Globus pallidus (tissue), 1 donor: ENCODE measurements around the gene HOXA13.

Experiments
- DNase-seq: peaks from one replicate; pipeline ENCODE4 v3.0.0-alpha.2; 2015; ENCODE audit warnings: low spot score

HOXA13 gene

GRCh38 chr7:27199849-27200760 is at the start of gene HOXA13:
HOXA13 (minus strand) TSS chr7:27200091; CDS start chr7:27200077, 14 bp downstream.
- DNase-seq, result no peak

DNA sequence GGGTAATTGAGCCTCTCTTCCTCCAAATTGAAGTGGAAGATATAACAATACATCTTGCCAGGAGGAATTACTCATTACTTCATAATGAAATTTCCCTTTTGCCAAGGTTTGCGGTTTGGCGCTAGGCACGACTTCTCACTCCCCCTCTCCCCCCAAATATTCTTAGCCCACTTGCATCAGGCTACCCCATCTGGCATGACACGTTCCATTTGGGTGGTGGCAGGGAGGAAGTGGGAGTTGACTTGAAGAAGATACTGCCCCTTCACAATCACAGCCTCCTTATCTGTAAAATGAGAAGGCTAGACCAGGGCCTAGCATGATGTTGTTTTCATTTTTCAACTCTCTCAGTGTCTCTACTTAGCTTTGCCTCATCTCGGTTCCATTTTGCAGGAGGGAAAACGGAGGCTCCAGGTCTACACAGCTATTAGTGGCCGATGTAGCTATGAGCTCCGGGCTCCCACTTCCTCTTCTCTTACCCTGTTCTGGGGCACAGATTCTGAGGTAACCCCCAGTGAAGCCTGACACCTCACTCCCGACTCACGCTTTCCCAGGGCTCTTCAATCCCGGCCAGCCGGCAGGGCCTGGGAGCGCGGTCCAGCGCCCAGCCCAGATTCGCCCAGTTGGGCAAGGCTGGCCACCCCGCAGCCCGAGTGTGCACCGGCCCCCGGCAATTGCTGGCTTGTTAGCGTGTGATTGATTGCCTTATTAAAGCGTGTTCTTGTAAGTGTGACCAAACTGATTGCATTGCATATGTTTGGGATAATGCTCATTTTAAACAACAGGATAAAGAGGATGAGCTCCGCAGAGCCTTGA is 49.2 kb upstream of the HOXA13 start:
- no peak for DNase-seq

DNA sequence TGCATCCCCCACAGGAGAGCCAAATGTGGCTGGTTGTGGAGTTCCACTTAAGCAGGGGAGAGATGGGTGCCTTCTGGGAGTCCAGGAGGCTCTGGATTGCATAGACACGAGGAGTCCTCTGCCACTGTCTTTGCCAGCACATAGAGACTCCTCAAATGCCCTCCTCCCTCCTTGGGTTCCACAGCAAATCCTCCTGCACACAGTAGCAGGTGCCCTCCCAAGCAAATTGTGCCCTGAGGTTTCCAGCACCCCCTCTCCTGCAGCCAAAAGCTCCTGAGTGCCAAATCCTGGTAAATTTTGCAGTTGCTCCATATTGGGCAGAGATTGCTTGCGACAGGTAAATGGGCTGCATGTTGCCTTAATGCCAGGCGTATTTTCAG is 48.5 kb upstream of the HOXA13 start:
- no peak for DNase-seq

DNA sequence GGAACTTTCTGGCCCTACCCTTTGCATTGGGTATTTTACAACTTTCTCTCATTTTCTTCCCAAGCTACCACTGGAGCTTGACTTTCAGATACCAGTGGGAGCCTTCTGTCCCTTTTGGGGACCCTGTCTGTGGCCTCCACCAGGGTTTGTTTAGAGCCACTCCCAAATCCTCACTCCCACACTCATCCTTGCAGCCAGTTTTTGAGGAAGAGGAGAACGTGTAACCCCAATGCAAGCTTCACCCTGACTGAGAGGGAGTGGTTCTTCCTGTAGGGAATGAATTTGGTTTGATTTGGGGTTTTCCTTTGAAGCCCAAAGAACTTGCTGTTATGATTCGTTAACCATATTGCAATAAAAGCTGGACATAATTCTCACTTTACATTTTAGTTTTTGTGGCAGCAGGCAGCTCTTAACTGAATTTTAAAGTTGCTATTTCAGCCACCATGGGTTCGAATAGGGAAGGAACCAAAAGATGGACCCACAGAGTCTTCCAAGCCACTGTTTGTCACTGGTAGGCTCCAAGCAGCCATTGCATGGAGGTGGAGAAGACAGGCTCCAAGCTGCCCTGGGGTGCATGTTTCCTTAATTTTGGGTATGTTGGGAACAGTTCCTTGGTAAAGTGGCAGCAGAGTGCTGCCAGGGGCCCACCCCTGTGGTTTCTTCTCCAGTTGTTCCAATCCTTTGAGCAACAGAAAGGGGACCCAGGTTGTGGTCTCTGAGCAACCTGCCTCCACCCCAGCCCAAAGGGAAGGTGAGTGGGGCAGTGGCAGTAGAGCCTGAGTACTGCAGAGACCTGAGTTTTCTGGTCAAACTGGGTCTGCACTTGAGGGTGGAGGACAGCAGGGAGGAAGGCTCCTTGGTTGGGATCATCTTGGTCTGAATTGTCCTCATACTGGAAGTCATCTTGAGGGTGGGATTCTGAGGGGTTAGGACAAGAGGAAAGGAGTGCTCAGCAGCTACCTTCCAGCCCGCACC is 47.8 kb upstream of the HOXA13 start:
- DNase-seq, result no peak

DNA sequence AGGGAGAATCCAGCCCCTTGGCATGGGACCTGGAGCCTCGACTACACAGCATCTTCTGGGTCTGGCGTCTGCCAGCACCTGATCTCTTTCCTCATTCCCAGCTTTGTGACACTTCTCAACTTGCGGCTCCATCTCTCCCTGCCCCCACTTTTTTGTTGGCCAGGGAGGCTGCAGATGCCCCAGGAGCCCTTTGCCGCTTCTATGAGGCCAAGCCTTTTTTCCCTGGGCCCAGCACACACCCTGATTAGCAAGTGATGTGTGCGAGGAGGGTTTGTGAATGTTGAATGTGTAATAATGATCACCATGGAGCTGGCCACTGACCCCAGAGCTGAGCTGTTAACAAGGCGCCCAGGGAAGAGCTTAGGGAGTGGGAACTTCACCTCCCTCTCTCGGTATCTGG is 47.1 kb upstream of the HOXA13 start:
- no peak for DNase-seq

GRCh38 chr7:27245798-27246691 is 46.2 kb upstream of the HOXA13 start:
- DNase-seq, result no peak

DNA sequence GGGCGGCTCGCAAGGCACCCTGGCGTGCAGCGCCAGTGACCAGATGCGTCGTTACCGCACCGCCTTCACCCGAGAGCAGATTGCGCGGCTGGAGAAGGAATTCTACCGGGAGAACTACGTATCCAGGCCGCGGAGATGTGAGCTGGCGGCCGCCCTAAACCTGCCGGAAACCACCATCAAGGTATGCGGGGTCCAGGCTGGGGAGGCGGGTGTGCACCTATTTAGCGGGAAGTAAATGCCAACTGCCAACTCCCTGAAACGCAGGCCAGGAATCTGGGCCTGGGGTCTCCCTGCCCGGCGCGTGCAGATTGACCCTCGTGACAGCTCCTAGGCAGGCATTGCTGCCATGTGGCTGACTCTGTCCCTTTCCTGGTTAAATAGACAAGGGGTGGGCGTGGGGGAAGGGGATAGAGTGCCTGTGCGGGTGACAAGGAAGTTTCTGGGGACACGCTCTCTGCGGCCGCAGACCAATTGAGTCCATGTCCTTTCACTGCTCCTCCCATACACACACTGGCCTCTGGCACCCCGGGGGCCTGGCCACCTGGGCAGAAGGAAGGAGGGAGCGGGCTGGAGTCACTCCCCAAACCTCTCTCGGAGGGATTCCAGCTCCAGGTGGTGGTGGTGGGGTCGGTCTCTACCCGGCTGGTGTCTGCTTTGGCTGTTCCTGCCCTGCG is 45.4 kb upstream of the HOXA13 start:
- no peak for DNase-seq

- DNase-seq, result no peak
These were observed 44.7 kb upstream of the HOXA13 start for GRCh38 chr7:27244488-27245123.

GRCh38 chr7:27243340-27244163 is 43.7 kb upstream of the HOXA13 start:
- no peak for DNase-seq

DNA sequence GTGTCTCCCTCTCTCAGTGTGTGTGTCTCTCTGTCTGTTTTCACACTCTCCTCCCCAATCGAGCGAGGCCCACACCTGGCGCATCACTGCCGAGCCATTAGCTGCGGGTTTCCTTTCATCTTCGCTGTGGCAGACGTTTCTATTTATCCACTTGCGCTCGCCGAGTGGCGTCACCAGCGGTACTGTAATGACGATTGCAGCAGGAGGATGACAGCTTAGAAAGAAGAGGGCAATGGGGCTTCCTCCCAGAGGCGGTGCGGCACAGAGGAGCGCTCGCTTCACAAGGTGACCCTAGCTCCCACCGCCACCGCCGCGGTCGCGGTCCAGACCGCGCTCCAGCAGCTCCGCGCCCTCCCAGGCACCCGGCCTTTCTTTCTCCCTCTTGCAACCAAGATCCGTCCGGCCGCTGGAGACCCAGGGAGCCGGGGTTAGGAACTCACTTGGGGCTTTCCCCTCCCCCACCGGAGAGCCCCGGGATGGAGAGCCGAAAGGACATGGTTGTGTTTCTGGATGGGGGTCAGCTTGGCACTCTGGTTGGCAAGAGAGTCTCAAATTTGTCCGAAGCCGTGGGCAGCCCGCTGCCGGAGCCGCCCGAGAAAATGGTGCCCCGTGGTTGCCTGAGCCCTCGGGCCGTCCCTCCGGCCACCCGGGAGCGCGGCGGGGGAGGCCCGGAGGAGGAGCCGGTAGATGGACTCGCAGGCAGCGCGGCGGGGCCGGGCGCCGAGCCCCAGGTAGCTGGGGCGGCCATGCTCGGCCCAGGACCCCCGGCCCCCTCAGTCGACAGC is 42.9 kb upstream of the HOXA13 start, which contains the start of gene EVX1:
EVX1 (plus strand) TSS at position 248 of the 785 bp plus-strand sequence; CDS start at position 477, 229 bp downstream.
- no peak for DNase-seq

DNA sequence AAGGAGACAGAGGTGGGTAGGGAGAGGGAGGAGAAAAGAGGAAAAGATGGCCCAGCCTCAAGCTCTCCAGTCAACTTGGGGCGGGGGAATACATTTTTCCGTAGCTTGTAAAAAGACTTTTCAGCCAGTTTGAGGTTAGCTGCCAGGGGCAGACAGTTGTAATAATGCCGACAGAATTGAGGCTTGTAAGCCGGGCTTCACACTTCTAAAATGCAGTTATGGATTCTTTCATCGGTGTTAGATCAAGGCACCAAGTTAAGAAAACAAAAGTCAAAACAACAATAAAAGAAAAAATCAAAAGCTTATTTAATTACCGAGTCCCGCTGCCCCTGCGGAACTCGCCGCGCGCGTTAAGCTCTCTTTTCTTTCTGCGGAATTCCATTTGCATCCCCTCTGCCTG is 42.3 kb upstream of the HOXA13 start:
- DNase-seq, result no peak

GRCh38 chr7:27241189-27242056 is 41.5 kb upstream of the HOXA13 start:
- no peak for DNase-seq

- DNase-seq, result no peak
These were observed 40.3 kb upstream of the HOXA13 start for GRCh38 chr7:27240015-27240731.

GRCh38 chr7:27239387-27240014 is 39.6 kb upstream of the HOXA13 start:
- DNase-seq, result no peak

DNA sequence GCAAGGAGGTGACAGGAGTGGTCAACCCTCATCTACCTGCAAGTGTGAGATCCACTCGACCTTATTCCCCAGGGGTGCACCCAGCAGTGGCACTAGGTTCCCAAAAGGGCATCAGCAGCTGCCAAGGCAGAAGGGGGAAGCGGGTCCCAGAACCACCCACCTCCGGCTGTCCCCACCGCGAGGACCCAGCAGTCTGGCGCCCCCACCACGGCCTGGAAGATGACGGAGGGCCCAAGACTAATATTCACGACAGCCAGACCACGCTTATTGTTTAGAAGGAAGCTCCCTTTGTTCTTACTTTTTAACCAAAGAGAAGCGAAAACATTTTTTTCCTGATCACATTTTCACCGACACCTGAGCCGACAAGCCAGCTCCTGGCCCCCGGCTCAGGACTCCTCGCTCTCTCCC is 39.1 kb upstream of the HOXA13 start:
- DNase-seq, result no peak
